Retinal pigment epithelial cell (primary cell): ENCODE data around the gene RNF2.
"Not testable (repeated sequence)": the region's sequence is repeated elsewhere in the genome, so short reads cannot be mapped to it uniquely, and the experiment has no call there.

Source experiments
- DNase-seq: peaks from one replicate; pipeline ENCODE4 v3.0.0-alpha.2; 2010; ENCODE audit warnings: low read depth
- H3K4me3 ChIP-seq: 2 replicates; pipeline ENCODE4 v1.5.1; 2011; ENCODE audit warnings: mild to moderate bottlenecking, low read length, control low read depth, moderate library complexity
- TF ChIP-seq, protein P1 (sequence below): conservative IDR thresholded peaks from 2 replicates; pipeline ENCODE4 v1.5.1; 2011; ENCODE audit warnings: low read depth, low read length, control low read depth, inconsistent platforms

Gene RNF2

DNA sequence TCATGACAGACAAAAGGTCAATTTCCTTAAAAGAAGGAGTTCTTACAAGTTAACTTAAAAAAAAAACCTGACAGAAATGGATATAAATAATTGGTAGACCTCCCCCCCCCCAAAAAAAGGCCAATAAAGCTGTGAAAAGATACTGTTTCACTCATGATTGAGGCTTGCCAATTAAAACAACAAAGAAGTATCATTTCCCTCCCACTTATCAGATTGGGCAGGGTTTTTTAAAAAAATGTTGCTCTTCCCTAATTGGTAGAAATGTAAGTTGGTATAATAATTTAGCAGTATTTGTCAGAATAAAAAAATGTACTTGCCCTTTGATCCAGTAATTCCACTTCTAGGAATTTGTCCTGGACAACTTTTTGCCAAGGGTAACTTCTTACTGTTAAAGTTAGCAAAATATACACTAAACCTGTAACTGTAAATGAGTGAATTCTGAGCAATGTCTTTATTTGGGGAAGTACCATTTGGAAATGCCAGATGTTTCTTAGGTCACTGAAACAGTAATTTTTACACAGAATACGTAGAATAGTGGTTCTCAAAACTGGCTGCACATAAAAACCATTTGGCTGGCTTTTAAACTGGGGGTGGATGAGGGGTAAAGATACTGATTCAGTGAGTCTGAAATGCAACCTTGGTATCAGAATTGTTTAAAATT, 17.5 kb downstream of the RNF2 start:
- TF ChIP-seq, protein P1, sequence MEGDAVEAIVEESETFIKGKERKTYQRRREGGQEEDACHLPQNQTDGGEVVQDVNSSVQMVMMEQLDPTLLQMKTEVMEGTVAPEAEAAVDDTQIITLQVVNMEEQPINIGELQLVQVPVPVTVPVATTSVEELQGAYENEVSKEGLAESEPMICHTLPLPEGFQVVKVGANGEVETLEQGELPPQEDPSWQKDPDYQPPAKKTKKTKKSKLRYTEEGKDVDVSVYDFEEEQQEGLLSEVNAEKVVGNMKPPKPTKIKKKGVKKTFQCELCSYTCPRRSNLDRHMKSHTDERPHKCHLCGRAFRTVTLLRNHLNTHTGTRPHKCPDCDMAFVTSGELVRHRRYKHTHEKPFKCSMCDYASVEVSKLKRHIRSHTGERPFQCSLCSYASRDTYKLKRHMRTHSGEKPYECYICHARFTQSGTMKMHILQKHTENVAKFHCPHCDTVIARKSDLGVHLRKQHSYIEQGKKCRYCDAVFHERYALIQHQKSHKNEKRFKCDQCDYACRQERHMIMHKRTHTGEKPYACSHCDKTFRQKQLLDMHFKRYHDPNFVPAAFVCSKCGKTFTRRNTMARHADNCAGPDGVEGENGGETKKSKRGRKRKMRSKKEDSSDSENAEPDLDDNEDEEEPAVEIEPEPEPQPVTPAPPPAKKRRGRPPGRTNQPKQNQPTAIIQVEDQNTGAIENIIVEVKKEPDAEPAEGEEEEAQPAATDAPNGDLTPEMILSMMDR: no peak
- H3K4me3 ChIP-seq: no peak overlapping the region
- DNase-seq: no peak

DNA sequence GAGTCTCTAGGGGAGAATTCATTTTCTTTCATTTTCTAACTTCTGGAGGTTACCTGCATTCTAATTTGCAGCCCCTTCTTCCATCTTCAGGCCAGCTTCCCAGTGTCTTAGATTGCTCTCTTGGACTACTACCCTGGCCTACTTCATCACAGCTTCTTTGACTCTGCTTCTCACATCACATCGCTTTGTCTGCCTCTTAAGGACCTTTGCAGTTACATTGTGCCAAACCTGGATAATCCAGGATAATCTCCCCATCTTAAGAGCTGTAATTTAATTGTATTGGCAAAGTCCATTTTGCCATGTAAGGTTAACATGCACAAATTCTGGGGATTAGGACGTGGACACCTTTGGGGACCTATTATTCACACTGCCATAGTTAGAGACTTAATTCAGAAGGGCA, 18.4 kb downstream of the RNF2 start:
- H3K4me3 ChIP-seq: no peak overlapping the region
- TF ChIP-seq, protein P1: no peak
- no peak for DNase-seq

DNA sequence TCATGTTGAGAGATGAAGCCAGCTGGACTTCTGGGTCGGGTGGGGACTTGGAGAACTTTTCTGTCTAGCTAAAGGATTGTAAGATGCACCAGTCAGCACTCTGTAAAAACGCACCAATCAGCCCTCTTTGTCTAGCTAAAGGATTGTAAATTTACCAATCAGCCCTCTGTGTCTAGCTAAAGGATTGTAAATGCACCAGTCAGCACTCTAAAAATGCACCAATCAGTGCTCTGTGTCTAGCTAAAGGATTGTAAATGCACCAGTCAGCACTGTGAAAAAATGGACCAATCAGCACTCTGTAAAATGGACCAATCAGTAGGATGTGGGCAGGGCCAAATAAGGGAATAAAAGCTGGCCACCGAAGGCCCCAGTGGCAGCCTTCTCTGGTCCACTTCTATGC, 19.6 kb downstream of the RNF2 start:
- DNase-seq, H3K4me3 ChIP-seq: not testable (repeated sequence)

DNA sequence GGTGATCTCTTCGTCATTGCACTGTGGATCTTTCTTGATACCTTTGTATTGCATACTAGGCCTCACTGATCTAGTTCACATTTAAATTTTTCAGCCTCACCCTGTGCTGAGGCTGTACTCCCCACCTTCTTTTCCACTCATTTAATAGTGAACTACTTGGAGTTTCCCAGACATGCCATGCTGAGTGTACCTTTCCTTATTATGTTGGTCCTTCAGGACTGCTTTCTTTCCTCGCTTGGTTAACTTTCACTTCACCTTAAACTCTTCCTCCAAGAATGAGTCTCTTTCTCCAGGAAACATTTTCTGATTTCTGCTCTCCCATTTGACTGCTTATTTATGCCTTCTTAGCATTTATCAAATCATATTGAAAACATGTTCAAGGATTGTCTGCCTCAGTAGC, 20.8 kb downstream of the RNF2 start:
- H3K4me3 ChIP-seq: no peak overlapping the region
- DNase-seq: no peak
- TF ChIP-seq, protein P1: no peak

DNA sequence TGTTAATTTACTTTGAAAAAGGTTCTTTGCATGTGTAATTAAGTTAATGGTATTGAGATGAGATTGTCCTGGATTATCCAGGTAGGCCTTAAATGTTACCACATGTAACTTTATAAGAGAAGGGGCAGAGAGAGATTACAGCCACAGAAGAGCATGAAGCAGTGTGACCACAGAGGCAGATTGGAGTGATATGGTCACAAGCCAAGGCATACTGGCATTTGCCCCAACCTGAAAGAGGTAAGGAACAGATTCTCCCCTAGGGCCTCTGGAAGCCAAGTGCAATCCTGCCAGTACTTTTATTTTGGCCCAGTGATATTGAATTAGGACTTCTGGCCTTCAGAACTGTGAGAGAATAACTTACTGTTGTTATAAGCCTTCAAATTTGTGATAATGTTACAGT, 23.0 kb downstream of the RNF2 start:
- TF ChIP-seq, protein P1: no peak
- DNase-seq: no peak

DNA sequence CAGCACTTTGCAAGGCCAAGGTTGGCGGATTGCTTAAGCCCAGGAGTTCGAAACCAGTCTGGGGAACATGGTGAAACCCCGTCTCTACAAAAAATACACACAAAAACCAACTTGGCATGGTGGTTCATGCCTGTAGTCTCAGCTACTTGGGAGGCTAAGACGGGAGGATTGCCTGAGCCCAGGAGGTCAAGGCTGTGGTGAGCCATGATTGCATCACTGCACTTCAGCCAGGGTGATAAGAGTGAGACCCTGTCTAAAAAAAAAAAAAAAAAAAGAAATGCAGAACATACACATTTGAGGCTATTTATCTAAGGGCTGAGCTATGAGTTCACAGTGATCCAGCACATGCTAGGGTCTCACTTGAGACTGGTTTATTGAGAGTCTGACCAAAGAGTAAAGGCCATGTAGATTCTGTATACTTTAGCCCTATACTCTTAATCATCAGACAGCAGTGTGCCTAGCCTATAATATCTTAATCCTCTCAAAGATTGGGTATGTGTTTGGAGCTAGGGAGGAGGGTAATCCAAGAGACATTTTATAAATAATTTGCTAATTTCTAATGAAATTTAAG, 23.9 kb downstream of the RNF2 start:
- TF ChIP-seq, protein P1: no peak
- H3K4me3 ChIP-seq: no peak overlapping the region
- no peak for DNase-seq

More for the DNA sequence above, 23.0 kb downstream of the RNF2 start:
- H3K4me3 ChIP-seq: no peak overlapping the region

DNA sequence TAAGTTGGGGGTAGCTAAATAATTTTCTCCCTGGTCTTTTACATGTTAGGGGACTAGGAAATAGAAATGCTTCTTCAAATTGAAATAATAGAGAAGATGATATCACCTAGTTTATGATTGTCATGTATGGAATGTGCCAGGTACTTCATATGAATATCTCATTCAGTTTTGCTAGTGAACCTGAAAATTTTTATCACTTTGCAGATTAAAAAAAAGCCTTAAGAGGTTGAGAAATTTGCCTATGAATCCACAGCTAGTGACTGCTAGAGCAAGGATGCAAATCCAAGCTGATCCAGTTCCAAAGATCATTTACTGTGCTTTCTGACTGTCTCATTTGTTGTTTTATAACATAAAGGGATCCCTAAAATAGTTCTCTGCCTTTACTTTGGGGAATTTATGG, 24.7 kb downstream of the RNF2 start:
- no peak overlapping the region for H3K4me3 ChIP-seq
- TF ChIP-seq, protein P1: no peak
- no peak for DNase-seq
